Adrenal gland (tissue), 12 donors: Measurements from ENCODE around the gene FZD7. TPM values are rescaled to one million over a fixed set of nuclear protein-coding genes. Genes with fewer than 3 reads are reported as not detected.

Experiments
- DNase-seq, 7 donors: peaks; one replicate each; pipeline ENCODE4 v3.0.0-alpha.2; 2019 to 2020
- H3K27ac ChIP-seq, 5 donors: fragments of 200-600 bp; sonication (generic) in 4 of 5; 1 replicate in 3 of 5; 2 replicates in 2 of 5; pipeline versions ENCODE4 v1.5.1 to v1.8.0; 2016 to 2020; ENCODE audit warnings: mild to moderate bottlenecking in 1 of 5
- H3K27me3 ChIP-seq: fragments of 200-600 bp; 2 replicates; pipeline ENCODE4 v1.8.0; 2021
- H3K36me3 ChIP-seq, 2 donors: fragments of 200-600 bp; replicated peaks in 1 of 2; 1 replicate in 1 of 2; 2 replicates in 1 of 2; pipeline versions ENCODE4 v1.5.1 to v1.8.0; 2018 to 2022
- H3K4me1 ChIP-seq, 2 donors: fragments of 200-600 bp; replicated peaks in 1 of 2; 1 replicate in 1 of 2; 2 replicates in 1 of 2; pipeline versions ENCODE4 v1.5.1 to v1.8.0; 2018 to 2021
- H3K4me3 ChIP-seq, 4 donors: fragments of 200-600 bp; sonication (generic) in 3 of 4; one replicate each; pipeline ENCODE4 v1.5.1; 2016 to 2018
- H3K9me3 ChIP-seq, 3 donors: fragments of 200-600 bp; sonication (generic) in 1 of 3; replicated peaks in 1 of 3; 1 replicate in 2 of 3; 2 replicates in 1 of 3; pipeline versions ENCODE4 v1.5.1 to v1.8.0; 2016 to 2021
- POLR2A ChIP-seq, 2 donors: fragments of 450-650 bp; IDR thresholded peaks; one replicate each; pipeline ENCODE4 v1.6.1; 2017; ENCODE audit warnings: antibody characterized with exemption in 2 of 2, mild to moderate bottlenecking in 2 of 2, moderate library complexity in 1 of 2
- WGBS, 4 donors: extraction: QIAGEN DNeasy Blood & Tissue Kit in 2 of 4; methylation state at CpG; one replicate each; pipeline versions ENCODE4 v1.1.5 to v1.1.7; 2013 to 2017; 5-methylcytosine and 5-hydroxymethylcytosine counted together
- intact Hi-C, 2 donors: fragments of 100-400 bp; cut with DNase I; formaldehyde crosslinking; loops; one replicate each; pipeline versions ENCODE4 v1.14.1 to v1.15.0; 2022 to 2023
- polyA plus RNA-seq, 3 donors: library from polyadenylated mRNA; stranded (reverse); fragments of 200-250 nt in 2 of 3; fragments of 350-450 nt in 1 of 3; fragmentation: Illumina TruSeq in 1 of 3; extraction: RNeasy Lipid Tissue Mini Kit (QIAGEN cat#74804) in 1 of 3; gene quantifications; one replicate each; pipeline ENCODE4 v1.2.3, GENCODE V29; 2013 to 2014
- total RNA-seq, 9 donors: library from RNA; depleted of rRNA in 4 of 9; stranded (reverse); fragments of >200 nt in 4 of 9; fragments of 120-200 nt in 1 of 9; fragmentation: NEBNext Ultra II Directional in 1 of 9; extraction: Animal tissue kit (Norgen Biotek cat#: 25700) in 1 of 9; gene quantifications; one replicate each; pipeline versions ENCODE4 v1.1.0 to v1.2.4, GENCODE V29; 2013 to 2023
- TF ChIP-seq, protein P1 (sequence below), 6 experiments: fragments of 450-650 bp in 4 of 6; fragments of 200-600 bp in 2 of 6; sonication (generic) in 1 of 6; IDR thresholded peaks; 1 replicate in 5 of 6; 2 replicates in 1 of 6; pipeline versions ENCODE4 v1.5.1 to v1.8.0; 2016 to 2021; ENCODE audit warnings: antibody characterized with exemption in 6 of 6, mild to moderate bottlenecking in 2 of 6, moderate library complexity in 1 of 6
- donor health status: healthy with polysubstance abuse.
- donor health status: Bipolar disorder and iron deficiency.
- donor health status: DM: yes; HTN: yes; CAD: no.
- donor health status: DM: no; HTN: no; CAD: no.
- donor health status: DM: no; HTN: no; CAD: no.
- donor health status: DM: yes; HTN: yes; CAD: no.

FZD7 gene
- total and polyA plus RNA-seq, 12 donors, result 1.2 to 7.1 (median 3.0) TPM

GRCh38 chr2:202051499-202052161 lies 18.0 kb downstream of the FZD7 start:
- Histone ChIP-seq H3K9me3 (no peaks in the 10 kb centered on the region), H3K36me3 (no peaks in the 10 kb centered on the region), H3K4me3 (no peak overlapping the region), H3K4me1 (no peaks in the 10 kb centered on the region), H3K27ac (no peak overlapping the region), H3K27me3 (peaks cover 4% of the 10 kb centered on the region)
- WGBS, 4 donors, result 73 to 79% (median 77%) methylated on average over 7 to 8 of the region's 8 CpGs
- intact Hi-C loops, result no loop called here
- TF ChIP-seq, protein P1, sequence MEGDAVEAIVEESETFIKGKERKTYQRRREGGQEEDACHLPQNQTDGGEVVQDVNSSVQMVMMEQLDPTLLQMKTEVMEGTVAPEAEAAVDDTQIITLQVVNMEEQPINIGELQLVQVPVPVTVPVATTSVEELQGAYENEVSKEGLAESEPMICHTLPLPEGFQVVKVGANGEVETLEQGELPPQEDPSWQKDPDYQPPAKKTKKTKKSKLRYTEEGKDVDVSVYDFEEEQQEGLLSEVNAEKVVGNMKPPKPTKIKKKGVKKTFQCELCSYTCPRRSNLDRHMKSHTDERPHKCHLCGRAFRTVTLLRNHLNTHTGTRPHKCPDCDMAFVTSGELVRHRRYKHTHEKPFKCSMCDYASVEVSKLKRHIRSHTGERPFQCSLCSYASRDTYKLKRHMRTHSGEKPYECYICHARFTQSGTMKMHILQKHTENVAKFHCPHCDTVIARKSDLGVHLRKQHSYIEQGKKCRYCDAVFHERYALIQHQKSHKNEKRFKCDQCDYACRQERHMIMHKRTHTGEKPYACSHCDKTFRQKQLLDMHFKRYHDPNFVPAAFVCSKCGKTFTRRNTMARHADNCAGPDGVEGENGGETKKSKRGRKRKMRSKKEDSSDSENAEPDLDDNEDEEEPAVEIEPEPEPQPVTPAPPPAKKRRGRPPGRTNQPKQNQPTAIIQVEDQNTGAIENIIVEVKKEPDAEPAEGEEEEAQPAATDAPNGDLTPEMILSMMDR (IDR thresholded peaks at IDR 0.05), result no peak
- TF ChIP-seq POLR2A (IDR thresholded peaks at IDR 0.05), result no peak
- DNase-seq, result no peak

- no peak overlapping the region for H3K27ac ChIP-seq
- H3K27me3 ChIP-seq, result peaks cover 4% of the 10 kb centered on the region
- no peak overlapping the region for H3K4me3 ChIP-seq
- DNase-seq, result no peak
- H3K9me3 ChIP-seq, result no peaks in the 10 kb centered on the region
- intact Hi-C loops, result no loop called here
- H3K36me3 ChIP-seq, result no peaks in the 10 kb centered on the region
- TF ChIP-seq, protein P1 (IDR thresholded peaks at IDR 0.05), result no peak
- TF ChIP-seq POLR2A (IDR thresholded peaks at IDR 0.05), result no peak
- 78 to 100% (median 89%) methylated on average over 1 of the region's 1 CpG for WGBS, 4 donors
- no peaks in the 10 kb centered on the region for H3K4me1 ChIP-seq
Observed at GRCh38 chr2:202052235-202052634, 18.6 kb downstream of the FZD7 start.

DNA sequence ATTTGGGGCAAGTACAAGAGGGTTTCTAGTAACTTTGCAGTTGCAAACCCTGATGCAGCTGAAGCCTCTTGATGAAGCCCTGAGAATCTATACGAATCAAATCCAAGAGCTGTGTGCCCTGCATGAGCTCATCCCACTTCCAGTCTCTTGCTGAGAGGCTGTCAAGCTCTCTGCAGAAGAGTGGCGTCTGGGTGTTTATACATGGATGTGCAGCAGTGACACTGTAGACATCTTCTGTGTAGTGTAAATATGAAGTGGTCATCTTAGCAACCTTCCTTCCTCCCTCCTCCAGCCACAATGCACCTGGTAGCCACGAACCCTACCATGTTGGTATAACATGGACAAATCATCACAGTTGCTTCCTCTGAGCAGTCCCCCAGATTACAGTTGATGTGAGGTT lies 21.0 kb downstream of the FZD7 start:
- Histone ChIP-seq H3K27ac (no peak overlapping the region), H3K4me3 (no peak overlapping the region), H3K27me3 (peaks cover 4% of the 10 kb centered on the region), H3K36me3 (no peaks in the 10 kb centered on the region), H3K9me3 (no peaks in the 10 kb centered on the region), H3K4me1 (no peaks in the 10 kb centered on the region)
- DNase-seq, result no peak
- WGBS, 4 donors, result 54 to 76% (median 60%) methylated on average over 2 to 3 of the region's 3 CpGs
- no peak for TF ChIP-seq POLR2A (IDR thresholded peaks at IDR 0.05)
- TF ChIP-seq, protein P1 (IDR thresholded peaks at IDR 0.05), result no peak
- intact Hi-C loops, result no loop called here

- H3K27ac ChIP-seq, result no peak overlapping the region
- H3K36me3 ChIP-seq, result no peaks in the 10 kb centered on the region
- no peaks in the 10 kb centered on the region for H3K9me3 ChIP-seq
- H3K4me3 ChIP-seq, result no peak overlapping the region
- intact Hi-C loops, result no loop called here
- peaks cover 4% of the 10 kb centered on the region for H3K27me3 ChIP-seq
- 40 to 58% (median 53%) methylated on average over 2 of the region's 2 CpGs for WGBS, 4 donors
- DNase-seq, result peak in 1 of 7 donors; percentile 13
- no peaks in the 10 kb centered on the region for H3K4me1 ChIP-seq
- TF ChIP-seq, protein P1 (IDR thresholded peaks at IDR 0.05), result peak in 3 of 6 experiments; percentile 22 to 35 (median 26)
- TF ChIP-seq POLR2A (IDR thresholded peaks at IDR 0.05), result no peak
Observed at GRCh38 chr2:202056611-202057010, 23.0 kb downstream of the FZD7 start.
